ENCODE results near the gene MAEL.

DNA sequence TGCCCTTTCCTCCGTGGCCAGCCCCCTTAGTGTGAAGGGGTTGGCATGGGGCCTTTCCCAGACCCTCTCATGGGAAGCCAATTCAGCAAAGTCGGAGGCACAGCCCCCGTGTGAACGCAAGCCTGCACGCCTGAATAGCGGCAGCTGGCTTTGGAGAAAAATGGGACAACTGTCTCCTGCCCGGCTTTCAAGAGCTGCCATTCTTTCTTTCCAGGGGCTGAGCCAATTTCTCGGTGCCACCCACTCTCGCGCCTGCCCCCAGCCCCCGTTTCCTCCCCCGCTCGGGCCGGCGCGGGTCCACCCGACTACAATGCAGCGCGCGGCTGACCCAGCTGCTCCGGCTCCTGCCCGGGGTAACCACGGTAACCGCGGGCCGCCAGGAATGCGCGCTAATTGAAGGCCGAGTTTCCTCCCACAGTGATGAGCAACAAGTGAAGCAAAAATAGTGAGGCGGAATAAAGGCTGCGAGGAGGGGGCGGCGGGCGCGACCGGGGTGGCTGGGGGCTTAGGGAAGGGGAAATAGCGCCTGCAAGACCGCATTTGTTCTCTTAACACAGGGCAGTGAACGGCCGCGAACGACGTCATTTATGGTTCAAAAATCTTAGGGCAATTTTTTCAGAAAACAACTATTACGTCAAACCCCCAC is 41.6 kb upstream of the MAEL start:
- TF ChIP-seq, protein P1, sequence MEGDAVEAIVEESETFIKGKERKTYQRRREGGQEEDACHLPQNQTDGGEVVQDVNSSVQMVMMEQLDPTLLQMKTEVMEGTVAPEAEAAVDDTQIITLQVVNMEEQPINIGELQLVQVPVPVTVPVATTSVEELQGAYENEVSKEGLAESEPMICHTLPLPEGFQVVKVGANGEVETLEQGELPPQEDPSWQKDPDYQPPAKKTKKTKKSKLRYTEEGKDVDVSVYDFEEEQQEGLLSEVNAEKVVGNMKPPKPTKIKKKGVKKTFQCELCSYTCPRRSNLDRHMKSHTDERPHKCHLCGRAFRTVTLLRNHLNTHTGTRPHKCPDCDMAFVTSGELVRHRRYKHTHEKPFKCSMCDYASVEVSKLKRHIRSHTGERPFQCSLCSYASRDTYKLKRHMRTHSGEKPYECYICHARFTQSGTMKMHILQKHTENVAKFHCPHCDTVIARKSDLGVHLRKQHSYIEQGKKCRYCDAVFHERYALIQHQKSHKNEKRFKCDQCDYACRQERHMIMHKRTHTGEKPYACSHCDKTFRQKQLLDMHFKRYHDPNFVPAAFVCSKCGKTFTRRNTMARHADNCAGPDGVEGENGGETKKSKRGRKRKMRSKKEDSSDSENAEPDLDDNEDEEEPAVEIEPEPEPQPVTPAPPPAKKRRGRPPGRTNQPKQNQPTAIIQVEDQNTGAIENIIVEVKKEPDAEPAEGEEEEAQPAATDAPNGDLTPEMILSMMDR (IDR thresholded peaks at IDR 0.05 in 4 of 5, conservative IDR thresholded peaks at IDR 0.05 in 1 of 5) = no peak
- TF ChIP-seq POLR2A (IDR thresholded peaks at IDR 0.05) = no peak

Data from gastrocnemius medialis (tissue), 4 donors.